Upper lobe of left lung (tissue), 4 donors: ENCODE data around the gene UBE2F.
"Not testable (repeated sequence)": the region's sequence is repeated elsewhere in the genome, so short reads cannot be mapped to it uniquely, and the experiment has no call there.

Experiments used
- CTCF ChIP-seq, 6 experiments: fragments of 450-650 bp in 4 of 6; fragments of 200-600 bp in 2 of 6; sonication (generic) in 2 of 6; IDR thresholded peaks; one replicate each; pipeline ENCODE4 v1.5.1; 2016 to 2019; ENCODE audit warnings: antibody characterized with exemption in 6 of 6
- EP300 ChIP-seq, 4 donors: sonication (generic); formaldehyde crosslinking; IDR thresholded peaks; one replicate each; pipeline ENCODE4 v1.5.1; 2017; ENCODE audit warnings: antibody characterized with exemption in 4 of 4, control low read depth in 2 of 4
- POLR2A ChIP-seq, 4 donors: fragments of 450-650 bp; IDR thresholded peaks; one replicate each; pipeline ENCODE4 v1.5.1; 2016 to 2017; ENCODE audit warnings: antibody characterized with exemption in 4 of 4, mild to moderate bottlenecking in 2 of 4
- POLR2AphosphoS5 ChIP-seq, 2 donors: sonication (generic); formaldehyde crosslinking; IDR thresholded peaks; one replicate each; pipeline ENCODE4 v1.5.1; 2017; ENCODE audit warnings: antibody characterized with exemption in 2 of 2

- TF ChIP-seq CTCF, POLR2AphosphoS5, EP300, POLR2A (IDR thresholded peaks at IDR 0.05): not testable (repeated sequence)
Measured at GRCh38 chr2:237981621-237982020, 14.8 kb downstream of the UBE2F start.
